Neural progenitor cell (in vitro differentiated cells): ENCODE measurements around the gene CAST. TPM values are rescaled to one million over a fixed set of nuclear protein-coding genes. Genes with fewer than 3 reads are reported as not detected.

Source experiments
- DNase-seq: peaks from one replicate; pipeline ENCODE4 v3.0.0-alpha.2; 2016; ENCODE audit warnings: low spot score
- H2AFZ ChIP-seq: fragments of 200-600 bp; sonication (generic); replicated peaks from 2 replicates; pipeline ENCODE4 v1.6.1; 2016; ENCODE audit warnings: antibody characterized with exemption
- H3F3A ChIP-seq: fragments of 200-600 bp; sonication (generic); 2 replicates; pipeline ENCODE4 v1.6.1; 2016; ENCODE audit warnings: antibody characterized with exemption, low read depth
- H3K27ac ChIP-seq: fragments of 200-600 bp; sonication (generic); 2 replicates; pipeline ENCODE4 v1.5.1; 2016; ENCODE audit warnings: mild to moderate bottlenecking
- H3K27me3 ChIP-seq: fragments of 200-600 bp; sonication (generic); 2 replicates; pipeline ENCODE4 v1.6.1; 2016; ENCODE audit warnings: mild to moderate bottlenecking, moderate library complexity
- H3K36me3 ChIP-seq: fragments of 200-600 bp; sonication (generic); 2 replicates; pipeline ENCODE4 v1.5.1; 2016
- H3K4me1 ChIP-seq: fragments of 200-600 bp; sonication (generic); 2 replicates; pipeline ENCODE4 v1.6.1; 2016; ENCODE audit warnings: mixed run types
- H3K4me2 ChIP-seq: fragments of 200-600 bp; sonication (generic); 2 replicates; pipeline ENCODE4 v1.6.1; 2016
- H3K4me3 ChIP-seq: fragments of 200-600 bp; sonication (generic); 2 replicates; pipeline ENCODE4 v1.5.1; 2016
- H3K79me2 ChIP-seq: fragments of 200-600 bp; sonication (generic); 2 replicates; pipeline ENCODE4 v1.6.1; 2016; ENCODE audit warnings: low read depth
- H3K9ac ChIP-seq: fragments of 200-600 bp; sonication (generic); 2 replicates; pipeline ENCODE4 v1.6.1; 2016
- H3K9me3 ChIP-seq: fragments of 200-600 bp; sonication (generic); 2 replicates; pipeline ENCODE4 v1.5.1; 2016; ENCODE audit warnings: low read depth
- H4K20me1 ChIP-seq: fragments of 200-600 bp; sonication (generic); 2 replicates; pipeline ENCODE4 v1.6.1; 2016; ENCODE audit warnings: low read depth
- H3K27ac Mint-ChIP-seq: 3 replicates; pipeline ENCODE4 v1.8.0; 2021; ENCODE audit warnings: mixed read lengths
- H3K27me3 Mint-ChIP-seq: 2 replicates; pipeline ENCODE4 v1.8.0; 2022; ENCODE audit warnings: low read depth, mild to moderate bottlenecking, inconsistent platforms, moderate library complexity, mixed read lengths; ENCODE audit not compliant: insufficient read depth
- H3K36me3 Mint-ChIP-seq: 3 replicates; pipeline ENCODE4 v1.8.0; 2021; ENCODE audit warnings: mixed read lengths
- H3K4me1 Mint-ChIP-seq: 3 replicates; pipeline ENCODE4 v1.8.0; 2021; ENCODE audit warnings: mixed read lengths
- H3K4me3 Mint-ChIP-seq: 3 replicates; pipeline ENCODE4 v1.8.0; 2021; ENCODE audit warnings: mild to moderate bottlenecking, moderate library complexity, mixed read lengths
- H3K9me3 Mint-ChIP-seq: 3 replicates; pipeline ENCODE4 v1.8.0; 2020; ENCODE audit warnings: mixed read lengths
- CTCF ChIP-seq: fragments of 200-600 bp; sonication (generic); IDR thresholded peaks from 2 replicates; pipeline ENCODE4 v1.5.1; 2017; ENCODE audit warnings: antibody characterized with exemption, mild to moderate bottlenecking
- EZH2 ChIP-seq: fragments of 200-600 bp; sonication (generic); IDR thresholded peaks from 2 replicates; pipeline ENCODE4 v1.6.1; 2017; ENCODE audit warnings: antibody characterized with exemption, mild to moderate bottlenecking, moderate library complexity
- EZH2phosphoT487 ChIP-seq: fragments of 200-600 bp; sonication (generic); IDR thresholded peaks from 2 replicates; pipeline ENCODE4 v1.6.1; 2017; ENCODE audit warnings: antibody characterized with exemption
- total RNA-seq: library from RNA; depleted of rRNA; stranded (reverse); fragments of >200 nt; gene quantifications from 2 replicates; pipeline ENCODE4 v1.2.3, GENCODE V29; 2015; ENCODE audit warnings: low replicate concordance

Gene CAST
- total RNA-seq, 1 donor from 2014 or later, result 64.6 TPM

GRCh38 chr5:96741891-96742309 lies 79.7 kb downstream of the CAST start:
- Histone ChIP-seq H3K27me3 (no peaks in the 10 kb centered on the region), H3K4me3 (no peak overlapping the region), H3K4me2 (no peak overlapping the region), H3K4me1 (no peaks in the 10 kb centered on the region), H3K79me2 (no peaks in the 10 kb centered on the region), H3K9ac (no peak overlapping the region), H2AFZ (no peak overlapping the region), H4K20me1 (no peaks in the 10 kb centered on the region), H3F3A (no peaks in the 10 kb centered on the region), H3K36me3 (no peaks in the 10 kb centered on the region), H3K27ac (no peak overlapping the region), H3K9me3 (no peaks in the 10 kb centered on the region)
- TF ChIP-seq CTCF, result no peak
- TF ChIP-seq EZH2, result no peak
- TF ChIP-seq EZH2phosphoT487, result no peak
- no peak for DNase-seq
- Mint-ChIP-seq H3K9me3 (no peaks in the 10 kb centered on the region), H3K36me3 (peaks cover 29% of the 10 kb centered on the region), H3K27ac (peak overlapping the region; percentile 42), H3K4me1 (peaks cover 9% of the 10 kb centered on the region), H3K4me3 (no peak overlapping the region), H3K27me3 (no peaks in the 10 kb centered on the region)

- Histone ChIP-seq H3K36me3 (no peaks in the 10 kb centered on the region), H2AFZ (no peak overlapping the region), H3K4me1 (no peaks in the 10 kb centered on the region), H3F3A (no peaks in the 10 kb centered on the region), H3K4me3 (no peak overlapping the region), H3K9ac (no peak overlapping the region), H3K27me3 (no peaks in the 10 kb centered on the region), H3K79me2 (no peaks in the 10 kb centered on the region), H3K9me3 (no peaks in the 10 kb centered on the region), H3K27ac (no peak overlapping the region), H3K4me2 (no peak overlapping the region), H4K20me1 (no peaks in the 10 kb centered on the region)
- H3K4me3 Mint-ChIP-seq, result no peak overlapping the region
- H3K36me3 Mint-ChIP-seq, result peaks cover 27% of the 10 kb centered on the region
- H3K4me1 Mint-ChIP-seq, result peaks cover 9% of the 10 kb centered on the region
- H3K9me3 Mint-ChIP-seq, result no peaks in the 10 kb centered on the region
- H3K27ac Mint-ChIP-seq, result no peak overlapping the region
- H3K27me3 Mint-ChIP-seq, result no peaks in the 10 kb centered on the region
- no peak for DNase-seq
- TF ChIP-seq EZH2 (no peak), CTCF (no peak), EZH2phosphoT487 (no peak)
These were observed 80.4 kb downstream of the CAST start for GRCh38 chr5:96742538-96742937.

GRCh38 chr5:96743065-96743768 lies 81.0 kb downstream of the CAST start:
- DNase-seq, result no peak
- H4K20me1 ChIP-seq, result no peaks in the 10 kb centered on the region
- Mint-ChIP-seq H3K4me1 (peaks cover 9% of the 10 kb centered on the region), H3K27ac (no peak overlapping the region), H3K36me3 (peaks cover 25% of the 10 kb centered on the region), H3K9me3 (no peaks in the 10 kb centered on the region), H3K27me3 (no peaks in the 10 kb centered on the region), H3K4me3 (no peak overlapping the region)
- H3K27me3 ChIP-seq, result no peaks in the 10 kb centered on the region
- H3K79me2 ChIP-seq, result no peaks in the 10 kb centered on the region
- H3K36me3 ChIP-seq, result no peaks in the 10 kb centered on the region
- H3K4me3 ChIP-seq, result no peak overlapping the region
- no peak overlapping the region for H2AFZ ChIP-seq
- no peak for TF ChIP-seq CTCF
- TF ChIP-seq EZH2phosphoT487, result no peak
- TF ChIP-seq EZH2, result no peak
- no peak overlapping the region for H3K4me2 ChIP-seq
- H3K9me3 ChIP-seq, result no peaks in the 10 kb centered on the region
- no peak overlapping the region for H3K27ac ChIP-seq
- no peaks in the 10 kb centered on the region for H3K4me1 ChIP-seq
- H3K9ac ChIP-seq, result no peak overlapping the region
- H3F3A ChIP-seq, result no peaks in the 10 kb centered on the region
